ENCODE measurements around the gene LRRC4B.

- TF ChIP-seq ZNF26 (tag by site-specific recombination; IDR thresholded peaks at IDR 0.05), result no peak
- TF ChIP-seq CTCF (tag by site-specific recombination; IDR thresholded peaks at IDR 0.05), result no peak
- TF ChIP-seq KLF10 (tag by site-specific recombination; IDR thresholded peaks at IDR 0.05), result no peak
- TF ChIP-seq REST (tag by site-specific recombination; IDR thresholded peaks at IDR 0.05), result no peak
- TF ChIP-seq PRDM10 (tag by site-specific recombination; IDR thresholded peaks at IDR 0.05), result no peak
- TF ChIP-seq ZNF529 (tag by site-specific recombination; IDR thresholded peaks at IDR 0.05; ENCODE audit: insufficient replicate concordance), result no peak
- TF ChIP-seq SP2 (tag by site-specific recombination; IDR thresholded peaks at IDR 0.05), result no peak
- no peak for TF ChIP-seq ZNF341 (tag by site-specific recombination; IDR thresholded peaks at IDR 0.05; ENCODE audit: low read depth)
- no peak for TF ChIP-seq ZNF549 (tag by site-specific recombination; IDR thresholded peaks at IDR 0.05)
- no peak for TF ChIP-seq ZNF266 (tag by site-specific recombination; IDR thresholded peaks at IDR 0.05; ENCODE audit: low read depth)
- no peak for TF ChIP-seq ZBTB11 (tag by site-specific recombination; conservative IDR thresholded peaks at IDR 0.05; ENCODE audit: low read depth)
- no peak for TF ChIP-seq ZNF280C (tag by site-specific recombination; IDR thresholded peaks at IDR 0.05)
- no peak for TF ChIP-seq ZNF76 (tag by site-specific recombination; IDR thresholded peaks at IDR 0.05; ENCODE audit: borderline replicate concordance, low read depth)
- no peak for TF ChIP-seq TCF7L2 (IDR thresholded peaks at IDR 0.05; ENCODE audit: borderline replicate concordance, low read depth, low read length)
Observed at GRCh38 chr19:50549059-50549926, 18.9 kb downstream of the LRRC4B start.
